IMR-90 (cell line): ENCODE data around the gene HMOX1. TPM values are rescaled to one million over a fixed set of nuclear protein-coding genes. Genes with fewer than 3 reads are reported as not detected.

Experiments used
- ATAC-seq: fragments of 200-7000 bp; cut with Tn5 transposase; 2 replicates; pipeline ENCODE4 v1.9.1; 2020; ENCODE audit warnings: low read depth, mild to moderate bottlenecking, moderate library complexity
- BruUV-seq: library from RNA; stranded (reverse); fragments of 400-500 nt; replicated peaks from 2 replicates; lab custom pipeline; 2021; lab: Mats Ljungman, UMichigan
- CTCF ChIA-PET: fragments of 300-600 bp; formaldehyde crosslinking; extraction: SDS; loops from one replicate; lab custom pipeline; 2021; ENCODE audit warnings: antibody characterized with exemption; lab: Yijun Ruan, JAX
- POLR2A ChIA-PET: fragments of 300-600 bp; sonication (Branson Sonifier 250); formaldehyde crosslinking; loops from one replicate; lab custom pipeline; 2022; ENCODE audit warnings: antibody characterized with exemption; ENCODE audit not compliant: unreplicated experiment; lab: Charles Lee
- DNase-seq: peaks from one replicate; pipeline ENCODE4 v3.0.0; 2013
- H2AFZ ChIP-seq: replicated peaks from 2 replicates; pipeline ENCODE3; 2013; ENCODE audit warnings: low read length, mild to moderate bottlenecking; ENCODE audit not compliant: poor library complexity
- H2AK5ac ChIP-seq: 2 replicates; pipeline ENCODE4 v1.6.1; 2013; ENCODE audit warnings: low read depth, low read length, inconsistent platforms
- H2AK9ac ChIP-seq: replicated peaks from 2 replicates; pipeline ENCODE3; 2013; ENCODE audit warnings: mild to moderate bottlenecking, low read depth, low read length, moderate library complexity; ENCODE audit not compliant: poor library complexity
- H2BK120ac ChIP-seq: 2 replicates; pipeline ENCODE4 v1.6.1; 2013; ENCODE audit warnings: low read depth, low read length, inconsistent platforms
- H2BK15ac ChIP-seq: 3 replicates; pipeline ENCODE4 v1.6.1; 2013; ENCODE audit warnings: low read depth, low read length, inconsistent platforms
- H2BK20ac ChIP-seq: 2 replicates; pipeline ENCODE4 v1.6.1; 2013; ENCODE audit warnings: low read depth, mild to moderate bottlenecking, inconsistent platforms, low read length, moderate library complexity
- H2BK5ac ChIP-seq: 2 replicates; pipeline ENCODE4 v1.6.1; 2013; ENCODE audit warnings: mild to moderate bottlenecking, low read depth, low read length, inconsistent platforms; ENCODE audit not compliant: poor library complexity, severe bottlenecking
- H3K14ac ChIP-seq: replicated peaks from 2 replicates; pipeline ENCODE4 v1.6.1; 2013; ENCODE audit warnings: low read depth, low read length, inconsistent platforms
- H3K18ac ChIP-seq: 2 replicates; pipeline ENCODE4 v1.6.1; 2013; ENCODE audit warnings: low read depth, low read length, control low read depth
- H3K23ac ChIP-seq: 2 replicates; pipeline ENCODE4 v1.6.1; 2013; ENCODE audit warnings: low read depth, low read length, inconsistent platforms
- H3K27ac ChIP-seq: 2 replicates; pipeline ENCODE4 v1.5.1; 2013; ENCODE audit warnings: mild to moderate bottlenecking, control low read depth, low read length; ENCODE audit not compliant: insufficient read depth
- H3K27me3 ChIP-seq: 2 replicates; pipeline ENCODE4 v1.6.1; 2013; ENCODE audit warnings: low read length; ENCODE audit not compliant: control insufficient read depth, insufficient read depth
- H3K36me3 ChIP-seq: 2 replicates; pipeline ENCODE4 v1.6.1; 2013; ENCODE audit warnings: low read length, mixed read lengths; ENCODE audit not compliant: control insufficient read depth, insufficient read depth
- H3K4ac ChIP-seq: 2 replicates; pipeline ENCODE4 v1.6.1; 2013; ENCODE audit warnings: low read depth, low read length, inconsistent platforms
- H3K4me1 ChIP-seq: 2 replicates; pipeline ENCODE4 v1.6.1; 2013; ENCODE audit warnings: low read length, mixed read lengths; ENCODE audit not compliant: control insufficient read depth, insufficient read depth
- H3K4me2 ChIP-seq: 2 replicates; pipeline ENCODE4 v1.6.1; 2013; ENCODE audit warnings: low read depth, mild to moderate bottlenecking, control low read depth, low read length, moderate library complexity
- H3K4me3 ChIP-seq: 2 replicates; pipeline ENCODE4 v1.5.1; 2013; ENCODE audit warnings: low read depth, mild to moderate bottlenecking, control low read depth, low read length, moderate library complexity; ENCODE audit not compliant: insufficient read depth
- H3K56ac ChIP-seq: 2 replicates; pipeline ENCODE4 v1.6.1; 2013; ENCODE audit warnings: low read length, inconsistent platforms; ENCODE audit not compliant: insufficient read depth; ENCODE audit errors: extremely low read depth
- H3K79me1 ChIP-seq, 2 experiments: 2 replicates each; pipeline ENCODE4 v1.6.1; 2013; ENCODE audit warnings: low read length in 2 of 2, inconsistent platforms in 1 of 2, low read depth in 1 of 2
- H3K9ac ChIP-seq: 2 replicates; pipeline ENCODE4 v1.6.1; 2013; ENCODE audit warnings: low read depth, low read length, control low read depth
- H3K9me1 ChIP-seq: 2 replicates; pipeline ENCODE4 v1.6.1; 2013; ENCODE audit warnings: low read length, inconsistent platforms; ENCODE audit not compliant: insufficient read depth
- H3K9me3 ChIP-seq: 2 replicates; pipeline ENCODE4 v1.6.1; 2013; ENCODE audit warnings: low read length; ENCODE audit not compliant: control insufficient read depth, insufficient read depth
- H4K20me1 ChIP-seq: 2 replicates; pipeline ENCODE4 v1.6.1; 2013; ENCODE audit warnings: low read length, inconsistent platforms; ENCODE audit not compliant: insufficient read depth
- H4K5ac ChIP-seq: 2 replicates; pipeline ENCODE4 v1.6.1; 2013; ENCODE audit warnings: mild to moderate bottlenecking, low read depth, low read length, control low read depth
- H4K8ac ChIP-seq, 2 experiments: 2 replicates each; pipeline ENCODE4 v1.6.1; 2013; ENCODE audit warnings: low read depth in 2 of 2, low read length in 2 of 2, control low read depth in 1 of 2, inconsistent platforms in 1 of 2
- H4K91ac ChIP-seq: 2 replicates; pipeline ENCODE4 v1.6.1; 2013; ENCODE audit warnings: low read depth, low read length, inconsistent platforms; ENCODE audit not compliant: insufficient read depth
- BHLHE40 ChIP-seq: fragments of 150-350 bp; IDR thresholded peaks from 2 replicates; pipeline ENCODE4 v1.6.1; 2016; ENCODE audit warnings: mild to moderate bottlenecking, low read depth, low read length
- CHD1 ChIP-seq: IDR thresholded peaks from 2 replicates; pipeline ENCODE4 v1.6.1; 2012; ENCODE audit warnings: low read depth, low read length, improper control_type of control experiment
- MAFK ChIP-seq: IDR thresholded peaks from 2 replicates; pipeline ENCODE4 v1.6.1; 2012; ENCODE audit warnings: low read depth, low read length, improper control_type of control experiment
- MAZ ChIP-seq: IDR thresholded peaks from 2 replicates; pipeline ENCODE4 v1.6.1; 2012; ENCODE audit warnings: low read depth, mild to moderate bottlenecking, low read length, improper control_type of control experiment, moderate library complexity, borderline replicate concordance
- MXI1 ChIP-seq: IDR thresholded peaks from 2 replicates; pipeline ENCODE4 v1.6.1; 2012; ENCODE audit warnings: low read depth, mild to moderate bottlenecking, low read length, moderate library complexity, borderline replicate concordance
- NFE2L2 ChIP-seq: fragments of 150-350 bp; IDR thresholded peaks from 2 replicates; pipeline ENCODE4 v1.6.1; 2016; ENCODE audit warnings: low read depth, mild to moderate bottlenecking, low read length
- POLR2A ChIP-seq: IDR thresholded peaks from 2 replicates; pipeline ENCODE4 v1.6.1; 2012; ENCODE audit warnings: mild to moderate bottlenecking, low read depth, low read length
- RAD21 ChIP-seq: IDR thresholded peaks from 2 replicates; pipeline ENCODE4 v1.6.1; 2012; ENCODE audit warnings: low read length, improper control_type of control experiment
- RFX5 ChIP-seq: IDR thresholded peaks from 2 replicates; pipeline ENCODE4 v1.8.0; 2012; ENCODE audit warnings: low read depth, mild to moderate bottlenecking, low read length, moderate library complexity
- SMC3 ChIP-seq: fragments of 150-350 bp; IDR thresholded peaks from 2 replicates; pipeline ENCODE4 v1.6.1; 2016; ENCODE audit warnings: low read depth, mild to moderate bottlenecking, antibody characterized with exemption, low read length, moderate library complexity
- WGBS, 2 experiments: methylation state at CpG; one replicate each; pipeline versions ENCODE4 v1.1.5 to v1.1.7; 2013; ENCODE audit warnings: missing lambda C conversion rate in 2 of 2; ENCODE audit not compliant: insufficient read length in 1 of 2; ENCODE audit errors: extremely low coverage in 2 of 2; 5-methylcytosine and 5-hydroxymethylcytosine counted together
- dilution Hi-C: fragments of 300-500 bp; cut with HindIII; formaldehyde crosslinking; loops from one replicate; pipeline ENCODE4 v1.14.3; 2018; ENCODE audit warnings: low sequenced_read_pairs; ENCODE audit not compliant: unreplicated experiment
- in situ Hi-C: fragments of 300-500 bp; cut with MboI; formaldehyde crosslinking; loops from 3 replicates; pipeline ENCODE4 v1.14.3; 2019; ENCODE audit warnings: low sequenced_read_pairs, inconsistent platforms, mixed read lengths
- intact Hi-C: fragments of 100-400 bp; cut with micrococcal nuclease; formaldehyde crosslinking; loops from 2 replicates; pipeline ENCODE4 v1.10.0; 2022
- polyA plus RNA-seq, 3 experiments: library from polyadenylated mRNA; depleted of rRNA; stranded (reverse); fragments of >200 nt; gene quantifications; 2 replicates each; pipeline ENCODE4 v1.2.3, GENCODE V29; 2012; ENCODE audit warnings: low replicate concordance in 1 of 3
- total RNA-seq: library from RNA; depleted of rRNA; stranded (reverse); fragments of >200 nt; gene quantifications from 2 replicates; pipeline ENCODE4 v1.2.3, GENCODE V29; 2012
- TF ChIP-seq, protein P1 (sequence below): fragments of 150-350 bp; IDR thresholded peaks from 2 replicates; pipeline ENCODE4 v1.6.1; 2016; ENCODE audit warnings: low read depth, mild to moderate bottlenecking, low read length, moderate library complexity, borderline replicate concordance
- TF ChIP-seq, protein P2 (sequence below): conservative IDR thresholded peaks from 2 replicates; pipeline ENCODE4 v1.5.1; 2012; ENCODE audit warnings: mild to moderate bottlenecking, low read depth, low read length, improper control_type of control experiment
- TF ChIP-seq, protein P3 (sequence below): fragments of 150-350 bp; IDR thresholded peaks from 2 replicates; pipeline ENCODE4 v1.6.1; 2017; ENCODE audit warnings: mild to moderate bottlenecking, antibody characterized with exemption, low read length, low read depth

HMOX1 gene
- total and polyA plus RNA-seq, 2 of the 4 experiments (the other 2 are of a cell fraction), result 23.1 to 50.5 TPM

DNA sequence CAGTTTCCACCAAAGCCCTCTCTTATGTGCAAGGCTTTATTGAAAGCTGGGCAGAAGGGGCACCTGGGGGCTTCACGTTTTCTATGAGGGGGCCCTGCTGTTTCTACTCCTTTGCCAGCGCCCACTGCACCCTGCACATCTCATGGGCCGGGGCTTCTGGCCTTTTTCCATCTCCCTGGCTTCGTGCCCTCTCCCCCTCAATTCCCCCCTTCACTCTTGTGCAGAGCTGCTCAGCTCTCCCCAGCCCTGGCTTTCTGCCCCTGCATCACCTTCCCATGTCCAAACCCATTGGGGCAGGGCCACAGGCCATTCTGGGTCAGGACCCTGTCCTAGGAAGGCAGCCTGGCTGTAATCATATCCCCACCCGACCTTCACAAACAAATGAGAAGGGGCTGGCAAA is 55.5 kb downstream of the HMOX1 start:
- no peak overlapping the region for H4K8ac ChIP-seq
- H3K27me3 ChIP-seq, result no peaks in the 10 kb centered on the region
- H3K9me3 ChIP-seq, result peaks cover 10% of the 10 kb centered on the region
- H2BK20ac ChIP-seq, result no peak overlapping the region
- H3K9me1 ChIP-seq, result no peaks in the 10 kb centered on the region
- no peak overlapping the region for H2AFZ ChIP-seq
- ATAC-seq, result no peak
- no peak for DNase-seq
- H4K5ac ChIP-seq, result no peak overlapping the region
- H3K4me3 ChIP-seq, result no peak overlapping the region
- ChIA-PET CTCF (no interaction called here), POLR2A (no interaction called here)
- no peak overlapping the region for H2BK120ac ChIP-seq
- dilution Hi-C loops (no loop called here), in situ Hi-C loops (loop anchor here (10.0 kb wide), 2 partner anchors 398 to 688 kb away; no protein-coding TSS in a partner anchor), intact Hi-C loops (loop anchor here (10.0 kb wide), 1 partner anchor 488 kb away; no protein-coding TSS in a partner anchor)
- no peak overlapping the region for H2BK5ac ChIP-seq
- H2AK5ac ChIP-seq, result no peak overlapping the region; the same call in 1 of the 2 replicates
- H3K4me1 ChIP-seq, result no peaks in the 10 kb centered on the region
- H3K23ac ChIP-seq, result no peak overlapping the region
- H3K9ac ChIP-seq, result no peak overlapping the region
- no TSS peak for BruUV-seq
- no peaks in the 10 kb centered on the region for H3K36me3 ChIP-seq
- WGBS, 2 experiments, result 40% methylated on average over 1 of the region's 5 CpGs; no CpG with 5 or more reads in 1 of the 2 experiments
- no peak overlapping the region for H2BK15ac ChIP-seq
- H3K4ac ChIP-seq, result no peak overlapping the region
- no peak overlapping the region for H3K4me2 ChIP-seq
- H4K91ac ChIP-seq, result no peak overlapping the region
- H3K18ac ChIP-seq, result no peak overlapping the region
- TF ChIP-seq BHLHE40 (no peak), SMC3 (no peak), RAD21 (no peak), RFX5 (no peak), POLR2A (no peak), MAFK (no peak), CHD1 (no peak), NFE2L2 (no peak), MXI1 (no peak), MAZ (no peak)
- TF ChIP-seq, protein P1, sequence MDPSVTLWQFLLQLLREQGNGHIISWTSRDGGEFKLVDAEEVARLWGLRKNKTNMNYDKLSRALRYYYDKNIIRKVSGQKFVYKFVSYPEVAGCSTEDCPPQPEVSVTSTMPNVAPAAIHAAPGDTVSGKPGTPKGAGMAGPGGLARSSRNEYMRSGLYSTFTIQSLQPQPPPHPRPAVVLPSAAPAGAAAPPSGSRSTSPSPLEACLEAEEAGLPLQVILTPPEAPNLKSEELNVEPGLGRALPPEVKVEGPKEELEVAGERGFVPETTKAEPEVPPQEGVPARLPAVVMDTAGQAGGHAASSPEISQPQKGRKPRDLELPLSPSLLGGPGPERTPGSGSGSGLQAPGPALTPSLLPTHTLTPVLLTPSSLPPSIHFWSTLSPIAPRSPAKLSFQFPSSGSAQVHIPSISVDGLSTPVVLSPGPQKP, result no peak
- TF ChIP-seq, protein P2, sequence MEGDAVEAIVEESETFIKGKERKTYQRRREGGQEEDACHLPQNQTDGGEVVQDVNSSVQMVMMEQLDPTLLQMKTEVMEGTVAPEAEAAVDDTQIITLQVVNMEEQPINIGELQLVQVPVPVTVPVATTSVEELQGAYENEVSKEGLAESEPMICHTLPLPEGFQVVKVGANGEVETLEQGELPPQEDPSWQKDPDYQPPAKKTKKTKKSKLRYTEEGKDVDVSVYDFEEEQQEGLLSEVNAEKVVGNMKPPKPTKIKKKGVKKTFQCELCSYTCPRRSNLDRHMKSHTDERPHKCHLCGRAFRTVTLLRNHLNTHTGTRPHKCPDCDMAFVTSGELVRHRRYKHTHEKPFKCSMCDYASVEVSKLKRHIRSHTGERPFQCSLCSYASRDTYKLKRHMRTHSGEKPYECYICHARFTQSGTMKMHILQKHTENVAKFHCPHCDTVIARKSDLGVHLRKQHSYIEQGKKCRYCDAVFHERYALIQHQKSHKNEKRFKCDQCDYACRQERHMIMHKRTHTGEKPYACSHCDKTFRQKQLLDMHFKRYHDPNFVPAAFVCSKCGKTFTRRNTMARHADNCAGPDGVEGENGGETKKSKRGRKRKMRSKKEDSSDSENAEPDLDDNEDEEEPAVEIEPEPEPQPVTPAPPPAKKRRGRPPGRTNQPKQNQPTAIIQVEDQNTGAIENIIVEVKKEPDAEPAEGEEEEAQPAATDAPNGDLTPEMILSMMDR, result no peak
- TF ChIP-seq, protein P3, sequence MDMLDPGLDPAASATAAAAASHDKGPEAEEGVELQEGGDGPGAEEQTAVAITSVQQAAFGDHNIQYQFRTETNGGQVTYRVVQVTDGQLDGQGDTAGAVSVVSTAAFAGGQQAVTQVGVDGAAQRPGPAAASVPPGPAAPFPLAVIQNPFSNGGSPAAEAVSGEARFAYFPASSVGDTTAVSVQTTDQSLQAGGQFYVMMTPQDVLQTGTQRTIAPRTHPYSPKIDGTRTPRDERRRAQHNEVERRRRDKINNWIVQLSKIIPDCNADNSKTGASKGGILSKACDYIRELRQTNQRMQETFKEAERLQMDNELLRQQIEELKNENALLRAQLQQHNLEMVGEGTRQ, result no peak
- peaks cover 0 to 9% of the 10 kb centered on the region in 2 experiments; a peak in 1 of 4 replicates for H3K79me1 ChIP-seq
- H3K56ac ChIP-seq, result no peak overlapping the region
- no peak overlapping the region for H2AK9ac ChIP-seq
- H3K14ac ChIP-seq, result no peak overlapping the region
- no peak overlapping the region for H3K27ac ChIP-seq
- no peaks in the 10 kb centered on the region for H4K20me1 ChIP-seq
